Activated B cell treated with CpG ODN at 0.5 μM for 24 hours (primary cell): ENCODE measurements around the gene CHCHD6. TPM values are rescaled to one million over a fixed set of nuclear protein-coding genes. Genes with fewer than 3 reads are reported as not detected.

ENCODE experiments used
- ATAC-seq: fragments of 200-7000 bp; cut with Tn5 transposase; one replicate; pipeline ENCODE4 v1.10.0; 2021; ENCODE audit warnings: low read depth, mild to moderate bottlenecking, moderate library complexity
- CTCF ChIA-PET: fragments of 350-600 bp; sonication (Branson Sonifier 250); formaldehyde crosslinking; loops from one replicate; lab custom pipeline; 2021; ENCODE audit warnings: antibody characterized with exemption; lab: Charles Lee
- POLR2A ChIA-PET: fragments of 350-600 bp; sonication (Branson Sonifier 250); formaldehyde crosslinking; loops from one replicate; lab custom pipeline; 2021; ENCODE audit warnings: antibody characterized with exemption; lab: Charles Lee
- DNase-seq: peaks from one replicate; pipeline ENCODE4 v3.0.0; 2022
- H3K27ac Mint-ChIP-seq: one replicate; pipeline ENCODE4 v1.8.0; 2020; ENCODE audit warnings: mixed read lengths
- H3K27me3 Mint-ChIP-seq: one replicate; pipeline ENCODE4 v1.8.0; 2021; ENCODE audit warnings: mixed read lengths
- H3K36me3 Mint-ChIP-seq: one replicate; pipeline ENCODE4 v1.8.0; 2021; ENCODE audit warnings: low read depth, mixed read lengths
- H3K4me1 Mint-ChIP-seq: one replicate; pipeline ENCODE4 v1.8.0; 2021; ENCODE audit warnings: mixed read lengths
- H3K4me3 Mint-ChIP-seq: one replicate; pipeline ENCODE4 v1.8.0; 2020; ENCODE audit warnings: mild to moderate bottlenecking, mixed read lengths
- H3K9me3 Mint-ChIP-seq: one replicate; pipeline ENCODE4 v1.8.0; 2020; ENCODE audit warnings: mixed read lengths
- CTCF ChIP-seq: fragments of 200-600 bp; IDR thresholded peaks from one replicate; pipeline ENCODE4 v1.8.0; 2022; ENCODE audit warnings: antibody characterized with exemption, mild to moderate bottlenecking
- intact Hi-C: fragments of 100-400 bp; cut with micrococcal nuclease; formaldehyde crosslinking; loops from one replicate; pipeline ENCODE4 v1.15.1; 2024
- total RNA-seq: library from RNA; stranded (reverse); gene quantifications from 2 replicates; pipeline ENCODE4 v1.2.3, GENCODE V29; 2022

Gene CHCHD6
- total RNA-seq, 1 donor from 2014 or later = 10.0 TPM

DNA sequence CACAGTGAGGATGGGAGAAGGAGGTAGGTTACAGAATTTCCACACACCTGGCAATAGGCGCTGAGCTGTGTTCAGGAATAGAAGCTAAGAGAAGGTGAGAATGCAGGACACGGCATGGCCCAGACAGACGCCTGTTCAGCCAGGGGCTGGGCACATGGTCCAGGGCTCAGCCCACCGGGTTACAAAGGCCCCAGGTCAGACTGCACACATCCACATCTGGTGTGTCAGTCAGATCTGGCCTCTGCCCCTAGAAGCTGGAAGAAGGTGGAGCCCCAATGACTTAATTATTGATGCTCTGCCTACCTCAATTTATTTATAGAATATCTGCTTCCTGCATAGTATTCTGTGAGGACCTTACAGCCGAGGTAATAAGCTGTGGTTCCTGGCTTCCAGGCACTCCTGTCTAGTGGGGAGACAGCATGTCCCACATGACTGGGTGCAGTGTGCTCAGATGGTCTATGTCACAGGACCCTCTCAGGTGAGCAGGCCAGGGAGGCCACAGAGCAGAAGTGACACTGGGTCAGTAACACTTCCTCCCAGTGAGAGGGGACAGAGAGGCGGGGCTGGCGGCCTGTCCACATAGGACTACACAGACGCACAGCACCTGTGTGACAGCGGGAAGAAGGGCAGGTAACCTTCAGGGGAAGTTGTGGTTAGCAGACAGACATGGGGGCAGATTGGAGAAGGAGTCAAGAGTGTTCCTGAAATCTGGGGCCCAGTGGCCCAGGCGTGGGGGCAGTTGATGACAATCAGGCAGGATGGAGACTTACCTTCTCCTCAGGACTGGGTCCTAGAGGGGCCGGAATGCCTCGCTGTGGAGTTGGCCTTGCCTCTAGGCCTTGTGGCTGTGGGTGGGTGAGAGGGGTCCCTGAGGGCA lies 240.3 kb downstream of the CHCHD6 start:
- DNase-seq (no peak), ATAC-seq (peak; percentile 51)
- Mint-ChIP-seq H3K9me3 (no peaks in the 10 kb centered on the region), H3K27me3 (peaks cover 4% of the 10 kb centered on the region), H3K27ac (no peak overlapping the region), H3K36me3 (no peaks in the 10 kb centered on the region), H3K4me1 (peaks cover 40% of the 10 kb centered on the region), H3K4me3 (no peak overlapping the region)
- CTCF ChIA-PET = no interaction called here
- POLR2A ChIA-PET = interaction anchor here (0.5 to 1.6 kb wide), 4 partner anchors 10 to 37 kb away, joined by 3 to 5 read pairs (median 4); no protein-coding TSS in a partner anchor
- no peak for TF ChIP-seq CTCF
- intact Hi-C loops = no loop called here

- ChIA-PET CTCF (no interaction called here), POLR2A (no interaction called here)
- Mint-ChIP-seq H3K27ac (no peak overlapping the region), H3K27me3 (peaks cover 4% of the 10 kb centered on the region), H3K4me1 (peaks cover 40% of the 10 kb centered on the region), H3K9me3 (no peaks in the 10 kb centered on the region), H3K36me3 (no peaks in the 10 kb centered on the region), H3K4me3 (no peak overlapping the region)
- intact Hi-C loops = no loop called here
- TF ChIP-seq CTCF = no peak
- ATAC-seq = no peak
- DNase-seq = no peak
These were observed 241.2 kb downstream of the CHCHD6 start for GRCh38 chr3:126945171-126945721.

DNA sequence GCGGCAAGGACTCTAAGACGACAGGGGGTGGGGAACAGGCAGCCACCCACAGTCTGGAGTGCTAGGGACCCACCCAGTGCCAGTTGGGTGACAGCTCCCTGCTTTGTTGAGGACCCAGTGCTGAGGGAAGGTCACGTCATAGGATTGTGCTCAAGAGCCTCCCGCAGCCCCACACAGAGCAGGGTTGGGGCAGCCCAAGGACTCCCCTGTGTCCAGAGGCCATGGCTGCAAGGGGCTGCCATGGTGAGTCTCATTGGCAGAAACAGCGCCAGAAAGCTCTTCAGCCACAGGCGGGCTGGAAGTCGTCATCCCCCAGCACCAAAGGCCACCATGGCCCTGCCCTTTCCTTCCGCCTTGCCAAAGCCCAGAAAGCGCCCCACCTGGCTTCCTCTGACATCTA lies 241.9 kb downstream of the CHCHD6 start:
- Mint-ChIP-seq H3K36me3 (no peaks in the 10 kb centered on the region), H3K4me1 (peaks cover 40% of the 10 kb centered on the region), H3K4me3 (no peak overlapping the region), H3K9me3 (no peaks in the 10 kb centered on the region), H3K27me3 (peaks cover 4% of the 10 kb centered on the region), H3K27ac (no peak overlapping the region)
- TF ChIP-seq CTCF = no peak
- ChIA-PET POLR2A (no interaction called here), CTCF (no interaction called here)
- intact Hi-C loops = no loop called here
- no peak for DNase-seq
- ATAC-seq = no peak

- CTCF ChIA-PET = no interaction called here
- Mint-ChIP-seq H3K4me3 (no peak overlapping the region), H3K4me1 (peaks cover 40% of the 10 kb centered on the region), H3K27ac (no peak overlapping the region), H3K9me3 (no peaks in the 10 kb centered on the region), H3K27me3 (peaks cover 4% of the 10 kb centered on the region), H3K36me3 (no peaks in the 10 kb centered on the region)
- no peak for DNase-seq
- TF ChIP-seq CTCF = no peak
- POLR2A ChIA-PET = interaction anchor here (1.6 kb wide), 1 partner anchor 15 kb away, joined by 5 read pairs; no protein-coding TSS in a partner anchor
- no peak for ATAC-seq
- intact Hi-C loops = no loop called here
These were observed 242.4 kb downstream of the CHCHD6 start for GRCh38 chr3:126946405-126946804.

GRCh38 chr3:126947429-126947828 lies 243.4 kb downstream of the CHCHD6 start:
- peaks cover 36% of the 10 kb centered on the region for H3K4me1 Mint-ChIP-seq
- POLR2A ChIA-PET = interaction anchor here (1.0 to 1.6 kb wide), 2 partner anchors 14 to 36 kb away, joined by 3 to 5 read pairs; no protein-coding TSS in a partner anchor
- DNase-seq = no peak
- no peaks in the 10 kb centered on the region for H3K36me3 Mint-ChIP-seq
- H3K27ac Mint-ChIP-seq = no peak overlapping the region
- peak; percentile 60 for ATAC-seq
- H3K27me3 Mint-ChIP-seq = no peaks in the 10 kb centered on the region
- TF ChIP-seq CTCF = no peak
- CTCF ChIA-PET = no interaction called here
- H3K4me3 Mint-ChIP-seq = no peak overlapping the region
- no peaks in the 10 kb centered on the region for H3K9me3 Mint-ChIP-seq
- intact Hi-C loops = no loop called here
